GM21381 (cell line): ENCODE measurements around the gene RGS12.

Experiments used
- ATAC-seq: cut with Tn5 transposase; IDR thresholded peaks from one replicate; pipeline ENCODE4 v1.9.1; 2021; ENCODE audit warnings: mild to moderate bottlenecking, moderate library complexity; ENCODE audit not compliant: unreplicated experiment

RGS12 gene

GRCh38 chr4:3307891-3308575 is 15.2 kb downstream of the RGS12 start:
- ATAC-seq, result no peak

DNA sequence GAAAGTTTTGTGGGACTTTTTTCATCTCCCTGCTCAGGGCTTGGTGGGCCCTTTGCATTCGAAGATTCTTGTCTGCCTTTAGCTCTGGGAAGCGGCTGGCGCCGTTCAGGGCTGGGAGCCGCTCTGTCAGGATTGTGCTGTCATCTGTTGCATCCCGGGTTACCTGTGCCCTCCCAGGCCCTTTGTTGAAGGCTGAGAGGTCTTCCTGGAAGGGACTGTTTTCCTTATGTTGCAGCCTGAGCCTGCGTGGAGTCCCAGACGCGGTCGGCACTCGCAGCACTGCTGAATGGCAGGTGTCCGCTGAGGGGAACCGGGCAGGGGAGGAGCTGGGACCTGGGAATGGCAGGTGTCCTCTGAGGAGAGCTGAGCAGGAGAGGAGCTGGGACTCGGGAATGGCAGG is 15.9 kb downstream of the RGS12 start:
- no peak for ATAC-seq

GRCh38 chr4:3310301-3311094 is 17.7 kb downstream of the RGS12 start:
- ATAC-seq, result no peak

- no peak for ATAC-seq
Measured at GRCh38 chr4:3311095-3311372, 18.2 kb downstream of the RGS12 start.

GRCh38 chr4:3311489-3312171 is 18.8 kb downstream of the RGS12 start:
- ATAC-seq, result no peak

GRCh38 chr4:3312362-3312761 is 19.5 kb downstream of the RGS12 start:
- ATAC-seq, result no peak

DNA sequence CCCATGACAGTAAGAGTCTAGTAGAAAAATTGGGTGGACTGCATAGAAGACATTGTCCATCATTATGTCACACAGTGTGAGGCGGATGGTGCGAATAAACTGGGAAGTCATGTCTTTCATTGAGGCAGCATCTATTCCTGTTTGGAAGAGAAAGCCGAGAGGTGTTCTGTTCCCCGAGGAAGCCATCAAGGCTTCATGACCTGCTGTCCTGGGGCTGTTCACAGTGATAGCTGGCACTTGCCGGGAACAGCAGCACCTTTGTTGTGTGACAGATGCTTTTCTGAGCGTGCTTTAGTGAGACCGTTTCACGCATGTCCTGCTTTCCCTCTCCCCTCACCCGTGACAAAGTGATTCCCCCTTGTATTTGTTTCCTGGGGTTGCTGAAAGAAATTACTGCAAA is 20.3 kb downstream of the RGS12 start:
- no peak for ATAC-seq

DNA sequence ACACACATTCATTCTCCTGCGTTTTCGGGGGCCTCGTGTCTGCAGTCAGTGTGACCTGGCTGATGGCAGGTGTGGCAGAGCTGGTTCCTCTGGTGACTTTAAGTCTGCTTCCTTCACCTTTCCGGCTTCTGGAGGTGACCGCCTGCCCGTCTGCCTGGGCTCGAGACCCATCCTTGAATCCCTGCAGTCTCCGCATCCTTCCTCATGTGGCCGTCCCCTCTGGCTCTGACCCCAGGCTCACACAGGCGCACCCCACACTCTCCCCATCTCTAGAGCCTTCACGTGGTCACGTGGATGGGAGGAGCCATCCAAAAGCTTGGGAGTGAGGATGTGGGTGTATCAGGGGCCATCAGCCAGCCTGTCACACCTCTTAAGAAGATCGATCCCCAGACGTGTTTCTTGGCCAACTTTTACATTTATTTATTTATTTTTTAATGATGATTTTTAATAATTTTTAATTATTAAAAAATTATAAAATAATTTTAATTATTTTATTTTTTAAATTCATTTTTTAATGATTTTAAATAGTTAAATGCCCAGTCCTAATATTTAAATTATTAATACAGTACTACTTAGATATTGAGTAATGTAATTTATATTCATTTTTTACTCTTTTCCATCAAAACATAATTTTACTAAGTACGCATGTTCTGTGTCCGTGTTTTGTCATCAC is 20.9 kb downstream of the RGS12 start:
- ATAC-seq, result no peak

DNA sequence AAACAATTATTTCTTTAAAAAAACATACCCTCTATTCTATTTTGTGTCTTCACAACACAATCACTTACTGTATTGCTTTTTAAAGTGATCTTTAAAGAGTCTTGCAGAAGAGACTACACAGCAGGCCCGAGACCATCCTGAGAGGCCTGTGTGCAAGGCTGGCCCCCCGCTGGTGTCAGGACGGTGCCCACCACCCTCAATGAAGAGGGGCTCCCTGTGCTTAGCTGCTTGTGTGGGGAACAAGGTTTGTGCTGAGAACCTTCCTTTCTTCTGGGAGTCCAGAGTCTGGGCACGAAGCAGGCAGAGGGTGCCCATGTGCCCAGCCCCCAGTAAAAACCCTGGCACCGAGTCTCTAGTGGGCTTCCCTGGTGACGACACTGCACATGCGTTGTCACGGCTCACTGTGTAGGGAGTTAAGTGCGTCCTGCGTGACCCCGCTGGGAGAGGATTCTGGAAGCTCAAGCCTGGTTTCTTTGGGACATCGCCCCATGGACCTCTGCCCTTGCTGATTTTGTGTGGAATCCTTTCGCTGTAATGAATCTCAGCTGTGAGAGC is 22.0 kb downstream of the RGS12 start:
- ATAC-seq, result no peak

DNA sequence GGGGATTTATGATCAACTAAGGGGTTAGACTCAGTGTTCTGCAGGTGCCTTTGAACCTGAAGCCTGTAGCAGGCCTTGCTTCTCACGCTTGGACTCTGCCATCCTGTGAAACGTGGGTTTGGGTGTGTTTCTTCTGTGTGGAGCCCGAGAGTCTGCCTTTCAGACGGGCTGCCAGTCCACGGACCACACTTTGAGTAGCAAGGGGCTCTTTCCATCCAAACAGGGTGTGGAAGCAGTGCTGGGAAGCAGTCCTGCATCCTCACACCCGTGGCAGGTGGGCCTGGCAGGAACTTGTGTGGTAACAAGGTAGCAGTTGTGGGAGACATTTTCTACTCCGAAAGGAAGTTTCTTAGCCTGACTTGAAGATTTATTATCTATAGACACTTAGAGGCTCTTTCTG is 22.7 kb downstream of the RGS12 start:
- ATAC-seq, result no peak

DNA sequence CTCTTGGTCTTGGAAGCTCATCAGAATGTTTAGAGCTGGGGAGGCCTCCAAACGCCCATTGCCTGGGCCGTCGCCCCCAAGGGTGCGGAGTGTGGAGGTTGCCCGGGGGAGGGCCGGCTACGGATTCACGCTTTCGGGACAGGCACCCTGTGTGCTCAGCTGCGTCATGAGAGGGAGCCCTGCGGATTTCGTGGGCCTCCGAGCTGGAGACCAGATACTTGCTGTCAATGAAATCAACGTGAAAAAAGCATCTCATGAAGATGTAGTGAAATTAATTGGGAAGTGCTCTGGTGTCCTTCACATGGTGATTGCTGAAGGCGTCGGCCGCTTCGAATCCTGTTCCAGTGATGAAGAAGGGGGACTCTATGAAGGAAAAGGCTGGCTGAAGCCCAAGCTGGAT is 23.3 kb downstream of the RGS12 start:
- ATAC-seq, result no peak

DNA sequence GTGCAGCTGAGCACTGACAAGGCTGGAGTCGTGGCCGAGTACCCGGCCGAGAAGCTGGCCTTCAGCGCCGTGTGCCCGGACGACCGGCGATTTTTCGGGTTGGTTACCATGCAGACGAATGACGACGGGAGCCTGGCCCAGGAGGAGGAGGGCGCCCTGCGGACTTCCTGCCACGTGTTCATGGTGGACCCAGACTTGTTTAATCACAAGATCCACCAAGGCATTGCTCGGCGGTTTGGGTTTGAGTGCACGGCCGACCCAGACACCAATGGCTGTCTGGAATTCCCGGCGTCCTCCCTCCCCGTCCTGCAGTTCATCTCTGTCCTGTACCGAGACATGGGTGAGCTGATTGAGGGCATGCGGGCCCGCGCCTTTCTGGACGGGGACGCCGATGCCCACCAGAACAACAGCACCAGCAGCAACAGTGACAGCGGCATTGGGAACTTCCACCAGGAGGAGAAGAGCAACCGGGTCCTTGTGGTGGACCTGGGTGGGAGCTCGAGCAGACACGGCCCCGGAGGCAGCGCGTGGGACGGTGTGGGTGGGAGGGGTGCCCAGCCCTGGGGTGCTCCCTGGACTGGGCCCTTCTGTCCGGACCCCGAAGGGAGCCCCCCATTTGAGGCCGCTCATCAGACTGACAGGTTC is 24.3 kb downstream of the RGS12 start:
- no peak for ATAC-seq

DNA sequence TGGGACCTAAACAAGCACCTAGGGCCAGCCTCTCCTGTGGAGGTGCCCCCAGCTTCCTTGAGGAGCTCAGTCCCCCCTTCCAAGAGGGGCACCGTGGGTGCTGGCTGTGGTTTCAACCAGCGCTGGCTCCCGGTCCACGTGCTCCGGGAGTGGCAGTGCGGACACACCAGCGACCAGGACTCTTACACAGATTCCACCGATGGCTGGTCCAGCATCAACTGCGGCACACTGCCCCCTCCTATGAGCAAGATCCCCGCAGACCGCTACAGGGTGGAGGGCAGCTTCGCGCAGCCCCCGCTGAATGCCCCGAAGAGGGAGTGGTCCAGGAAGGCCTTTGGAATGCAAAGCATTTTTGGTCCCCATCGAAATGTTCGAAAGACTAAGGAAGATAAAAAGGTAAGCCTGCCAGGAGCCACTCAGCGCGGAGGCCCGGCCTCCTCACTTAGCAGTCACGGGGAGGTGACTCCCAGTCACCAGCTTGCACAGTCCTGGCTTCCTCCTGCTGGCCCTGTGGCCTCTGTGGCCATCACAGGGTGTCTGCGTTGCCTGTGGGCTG is 24.9 kb downstream of the RGS12 start:
- no peak for ATAC-seq

GRCh38 chr4:3318561-3319021 is 25.8 kb downstream of the RGS12 start:
- no peak for ATAC-seq

DNA sequence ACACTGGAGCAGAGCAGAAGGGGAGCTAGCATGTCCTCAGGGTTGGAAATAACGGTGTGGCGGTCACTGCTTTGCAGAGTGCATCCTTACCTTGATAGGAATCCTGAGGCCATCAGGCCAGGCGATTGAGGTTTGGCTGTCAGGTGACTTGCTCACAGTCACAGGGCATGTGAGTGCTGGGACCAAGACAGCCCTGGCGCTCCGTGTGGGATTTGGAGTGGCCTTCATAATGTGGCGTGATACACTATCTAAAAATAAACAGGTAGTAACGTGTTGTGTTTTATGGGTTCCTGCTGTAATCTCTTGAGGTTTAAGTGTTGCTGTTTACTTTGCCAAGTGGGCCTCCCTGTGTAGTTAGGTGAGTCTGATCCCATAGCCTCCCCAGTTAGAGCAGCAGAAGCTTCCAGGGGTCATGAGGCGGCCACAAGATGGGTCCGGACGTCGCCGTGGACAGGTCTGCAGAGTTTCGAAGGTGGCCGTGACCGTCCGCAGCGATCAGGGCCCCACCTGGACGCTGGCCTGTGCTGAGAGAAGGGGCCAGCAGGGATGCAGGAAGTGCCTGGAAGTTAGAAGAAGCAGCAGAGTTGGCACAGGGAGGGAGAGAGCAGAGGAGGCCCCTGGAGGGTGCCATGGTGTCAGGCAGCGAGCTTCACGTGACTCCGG is 27.7 kb downstream of the RGS12 start:
- ATAC-seq, result no peak

GRCh38 chr4:3321295-3321889 is 28.6 kb downstream of the RGS12 start:
- ATAC-seq, result no peak

DNA sequence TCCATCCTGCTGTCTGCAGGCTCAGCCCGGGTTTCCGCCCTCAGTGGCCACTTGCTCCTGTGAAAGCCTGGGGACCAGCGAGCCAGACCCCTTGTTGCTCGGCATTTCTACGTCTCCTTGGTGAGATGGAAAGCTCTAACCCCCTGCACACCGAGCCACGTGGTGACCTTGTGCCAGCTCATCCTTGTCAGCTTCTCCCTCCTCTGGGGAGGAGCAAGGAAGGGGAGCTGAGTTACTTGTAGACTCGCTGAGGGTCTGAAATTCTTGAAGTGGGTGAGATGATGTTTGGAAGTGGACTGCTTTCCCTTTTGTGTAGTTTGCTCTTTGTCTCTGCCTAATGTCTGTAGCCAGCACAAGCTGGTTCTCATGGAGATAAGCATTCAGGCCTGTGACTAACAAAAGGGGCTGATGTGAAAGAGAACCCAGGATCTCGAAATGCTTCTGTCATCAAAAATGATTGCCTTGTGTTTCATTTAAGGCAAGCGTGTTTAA is 29.3 kb downstream of the RGS12 start:
- ATAC-seq, result no peak

- ATAC-seq, result no peak
Measured at GRCh38 chr4:3323071-3323481, 30.3 kb downstream of the RGS12 start.

GRCh38 chr4:3324093-3324815 is 31.4 kb downstream of the RGS12 start:
- no peak for ATAC-seq
